K562 (cell line): ENCODE data around the gene STK24. TPM values are rescaled to one million over a fixed set of nuclear protein-coding genes. Genes with fewer than 3 reads are reported as not detected.
A peak's percentile ranks its signal among the peaks of the same experiment; 100 is the strongest.

Experiments used
- ARID3B ChIP-seq: fragments of 250-450 bp; sonication (Bioruptor Pico); IDR thresholded peaks from 2 replicates; pipeline ENCODE4 v1.4.0; 2020; ENCODE audit warnings: borderline replicate concordance
- C11orf30 ChIP-seq: fragments of 450-650 bp; IDR thresholded peaks from 2 replicates; pipeline ENCODE4 v1.6.1; 2016; ENCODE audit warnings: low read depth, mild to moderate bottlenecking
- CAMTA2 ChIP-seq: fragments of 250-450 bp; sonication (Bioruptor Pico); conservative IDR thresholded peaks from 2 replicates; pipeline ENCODE4 v1.5.1; 2022
- CBFA2T2 ChIP-seq: fragments of 450-650 bp; conservative IDR thresholded peaks from 2 replicates; pipeline ENCODE4 v1.6.1; 2017; ENCODE audit warnings: mild to moderate bottlenecking
- CREB5 ChIP-seq: fragments of 250-450 bp; sonication (Bioruptor Pico); IDR thresholded peaks from 2 replicates; pipeline ENCODE4 v1.5.0; 2020; ENCODE audit warnings: mild to moderate bottlenecking
- DIDO1 ChIP-seq: fragments of 450-650 bp; IDR thresholded peaks from 2 replicates; pipeline ENCODE4 v1.6.1; 2016; ENCODE audit warnings: low read depth, missing biosample characterization, missing genetic modification characterization
- ELF2 ChIP-seq: fragments of 250-450 bp; sonication (Bioruptor Pico); IDR thresholded peaks from 2 replicates; pipeline ENCODE4 v1.5.0; 2021; ENCODE audit warnings: mild to moderate bottlenecking
- GATAD2B ChIP-seq: fragments of 450-650 bp; IDR thresholded peaks from 2 replicates; pipeline ENCODE4 v1.6.1; 2017; ENCODE audit warnings: mild to moderate bottlenecking, borderline replicate concordance
- HOXB6 ChIP-seq: fragments of 250-450 bp; sonication (Bioruptor Pico); IDR thresholded peaks from 2 replicates; pipeline ENCODE4 v1.5.1; 2022; ENCODE audit warnings: mild to moderate bottlenecking, borderline replicate concordance
- KLF16 ChIP-seq: IDR thresholded peaks from 2 replicates; pipeline ENCODE4 v1.6.1; 2016; ENCODE audit warnings: antibody characterized with exemption
- MBD1 ChIP-seq: fragments of 250-450 bp; sonication (Bioruptor Pico); IDR thresholded peaks from 2 replicates; pipeline ENCODE4 v1.8.0; 2022; ENCODE audit warnings: inconsistent platforms
- MLX ChIP-seq, 2 experiments: fragments of 450-650 bp in 1 of 2; sonication (generic) in 1 of 2; formaldehyde crosslinking; conservative IDR thresholded peaks; 2 replicates each; pipeline versions ENCODE4 v1.4.0 to v1.8.1; 2020 to 2022; ENCODE audit warnings: mild to moderate bottlenecking in 1 of 2, missing genetic modification reagents in 1 of 2
- MTA1 ChIP-seq: fragments of 450-650 bp; IDR thresholded peaks from 2 replicates; pipeline ENCODE4 v1.6.1; 2017; ENCODE audit warnings: borderline replicate concordance
- NR4A1 ChIP-seq, 2 experiments: fragments of 250-450 bp in 1 of 2; fragments of 450-650 bp in 1 of 2; sonication (Bioruptor Pico) in 1 of 2; IDR thresholded peaks; 2 replicates each; pipeline versions ENCODE4 v1.4.0 to v1.6.1; 2016 to 2020; ENCODE audit warnings: mild to moderate bottlenecking in 2 of 2, missing compliant biosample characterization in 1 of 2, missing genetic modification characterization in 1 of 2, moderate library complexity in 1 of 2
- SIN3A ChIP-seq, 2 experiments: fragments of 150-350 bp in 1 of 2; IDR thresholded peaks; 2 replicates each; pipeline ENCODE4 v1.6.1; 2011 to 2016; ENCODE audit warnings: borderline replicate concordance in 2 of 2, low read depth in 2 of 2, low read length in 2 of 2, mild to moderate bottlenecking in 2 of 2, moderate library complexity in 2 of 2; ENCODE audit not compliant: control insufficient read depth in 1 of 2
- SMARCA4 ChIP-seq: fragments of 450-650 bp; IDR thresholded peaks from 2 replicates; pipeline ENCODE4 v1.6.1; 2016
- ZC3H8 ChIP-seq: fragments of 450-650 bp; IDR thresholded peaks from 2 replicates; pipeline ENCODE4 v1.6.1; 2017
- ZEB2 ChIP-seq: fragments of 450-650 bp; IDR thresholded peaks from 2 replicates; pipeline ENCODE4 v1.6.1; 2016
- ZFPM2 ChIP-seq: fragments of 250-450 bp; sonication (Bioruptor Pico); IDR thresholded peaks from 2 replicates; pipeline ENCODE4 v1.5.1; 2022; ENCODE audit warnings: mild to moderate bottlenecking
- ZFX ChIP-seq: sonication (generic); formaldehyde crosslinking; IDR thresholded peaks from 2 replicates; pipeline ENCODE4 v1.8.0; 2022; ENCODE audit warnings: mild to moderate bottlenecking, missing genetic modification reagents, moderate library complexity
- ZNF224 ChIP-seq: sonication (generic); formaldehyde crosslinking; IDR thresholded peaks from 2 replicates; pipeline ENCODE4 v1.8.0; 2022; ENCODE audit warnings: mild to moderate bottlenecking, missing genetic modification reagents
- ZNF282 ChIP-seq: sonication (generic); formaldehyde crosslinking; IDR thresholded peaks from 2 replicates; pipeline ENCODE4 v1.8.1; 2023; ENCODE audit warnings: missing genetic modification reagents
- ZNF3 ChIP-seq: fragments of 250-450 bp; sonication (Bioruptor Pico); IDR thresholded peaks from 2 replicates; pipeline ENCODE4 v1.5.0; 2021; ENCODE audit warnings: mild to moderate bottlenecking, moderate library complexity
- ZNF780A ChIP-seq: fragments of 250-450 bp; sonication (Bioruptor Pico); IDR thresholded peaks from 2 replicates; pipeline ENCODE4 v1.5.0; 2021; ENCODE audit warnings: mild to moderate bottlenecking
- polyA plus RNA-seq, 8 experiments: library from polyadenylated mRNA; depleted of rRNA in 4 of 8; stranded (reverse) in 5 of 8; unstranded in 3 of 8; fragments of >200 nt; fragmentation: Nextera tagmentation in 2 of 8; fragmentation: Illumina TruSeq in 1 of 8; extraction: Ambion mirVana in 2 of 8; extraction: Trizol in 1 of 8; gene quantifications; 2 replicates each; pipeline versions ENCODE4 v1.2.1 to v1.2.3, GENCODE V29; 2011 to 2014; ENCODE audit warnings: inconsistent platforms in 1 of 8, missing spikeins in 1 of 8
- total RNA-seq, 7 experiments: library from RNA; depleted of rRNA in 6 of 7; stranded (reverse); fragments of >200 nt in 6 of 7; fragmentation: Illumina TruSeq in 2 of 7; extraction: Trizol in 2 of 7; gene quantifications; 2 replicates each; pipeline versions ENCODE4 v1.2.1 to v1.2.3, GENCODE V29; 2011 to 2021; ENCODE audit warnings: low replicate concordance in 1 of 7

STK24 gene
- total and polyA plus RNA-seq, 9 of the 15 experiments (the other 6 are each of a cell fraction or from before 2014, with no cell fraction given): 3.8 to 78.4 (median 28.2) TPM

- TF ChIP-seq SIN3A (IDR thresholded peaks at IDR 0.05; ENCODE audit: borderline replicate concordance in 2 of 2, control insufficient read depth in 1 of 2, low read depth in 2 of 2, low read length in 2 of 2) (no peak), HOXB6 (CRISPR knock-in tag) (no peak), ZNF282 (CRISPR knock-in tag) (no peak), MBD1 (CRISPR knock-in tag) (no peak), C11orf30 (no peak), MTA1 (no peak), ARID3B (CRISPR knock-in tag) (no peak), DIDO1 (no peak), ZFPM2 (CRISPR knock-in tag) (no peak), ZNF224 (CRISPR knock-in tag) (no peak), ZC3H8 (no peak), KLF16 (peak; percentile 32; the same call in 1 of the 2 replicates), CREB5 (CRISPR knock-in tag) (no peak), SMARCA4 (peak; percentile 56; the same call in 1 of the 2 replicates), ZEB2 (no peak), CAMTA2 (CRISPR knock-in tag) (no peak), ZFX (CRISPR knock-in tag) (no peak), ELF2 (no peak), ZNF3 (CRISPR knock-in tag) (no peak), CBFA2T2 (peak; percentile 47; the same call in 1 of the 2 replicates), NR4A1 (CRISPR knock-in tag; IDR thresholded peaks at IDR 0.05) (no peak), NR4A1 (tag; IDR thresholded peaks at IDR 0.05) (no peak), ZNF780A (CRISPR knock-in tag) (no peak), GATAD2B (no peak), MLX (CRISPR knock-in tag; conservative IDR thresholded peaks at IDR 0.05) (no peak)
Observed at GRCh38 chr13:98478189-98479129, 98.4 kb downstream of the STK24 start (continued).
